Measurements from ENCODE around the gene PDGFC. TPM values are rescaled to one million over a fixed set of nuclear protein-coding genes. Genes with fewer than 3 reads are reported as not detected.

Gene PDGFC
- total RNA-seq, 1 donor from 2014 or later, result 39.9 TPM

DNA sequence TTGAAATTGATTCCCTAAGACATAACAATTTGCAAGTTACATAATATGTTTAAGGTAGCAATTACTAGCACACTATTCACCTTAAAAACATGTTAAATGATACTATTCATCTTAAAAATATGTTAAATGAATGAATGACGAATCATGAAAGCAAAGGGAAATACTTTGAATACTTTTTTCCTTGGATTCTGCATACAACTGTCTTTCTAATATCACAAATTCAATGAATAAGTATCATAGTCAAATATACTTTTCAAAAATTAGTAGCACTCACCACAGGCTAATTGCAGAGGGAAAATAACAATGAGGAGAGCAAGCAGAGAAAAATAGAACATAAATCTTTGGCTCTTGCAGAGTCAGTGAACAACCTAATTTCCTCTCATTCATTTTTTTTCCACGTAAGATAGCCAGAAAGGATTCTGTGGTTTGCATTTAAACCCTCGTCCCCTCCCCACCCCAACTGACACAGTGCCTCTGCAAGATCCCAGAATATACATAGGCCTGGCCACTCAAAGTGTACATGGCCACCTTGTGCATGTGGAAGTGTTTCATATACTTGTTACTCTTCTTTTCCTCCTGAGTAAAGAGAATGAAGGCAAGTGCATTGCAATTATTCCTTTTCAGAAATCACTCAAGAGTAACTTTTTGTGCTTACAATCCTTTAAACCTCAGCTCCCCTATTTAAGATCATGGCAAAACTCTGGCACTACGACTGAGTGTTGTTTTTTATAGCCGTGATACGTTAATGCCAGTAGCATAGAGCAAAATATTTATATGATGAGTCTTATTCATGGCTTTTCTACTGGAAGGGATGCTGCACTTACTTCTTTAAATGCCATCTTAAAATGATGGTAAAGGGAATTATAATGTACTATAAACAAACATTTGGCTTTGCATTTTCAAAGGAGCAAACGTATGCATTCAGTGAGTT, 236.4 kb downstream of the PDGFC start:
- Mint-ChIP-seq H3K27ac (no peak overlapping the region), H3K4me3 (no peak overlapping the region), H3K4me1 (ENCODE audit: unreplicated experiment) (no peaks in the 10 kb centered on the region), H3K9me3 (peaks cover 11% of the 10 kb centered on the region), H3K36me3 (peaks cover 4% of the 10 kb centered on the region), H3K27me3 (no peaks in the 10 kb centered on the region)
- DNase-seq (ENCODE audit: extremely low spot score, unreplicated experiment), result no peak
- TF ChIP-seq, protein P1, sequence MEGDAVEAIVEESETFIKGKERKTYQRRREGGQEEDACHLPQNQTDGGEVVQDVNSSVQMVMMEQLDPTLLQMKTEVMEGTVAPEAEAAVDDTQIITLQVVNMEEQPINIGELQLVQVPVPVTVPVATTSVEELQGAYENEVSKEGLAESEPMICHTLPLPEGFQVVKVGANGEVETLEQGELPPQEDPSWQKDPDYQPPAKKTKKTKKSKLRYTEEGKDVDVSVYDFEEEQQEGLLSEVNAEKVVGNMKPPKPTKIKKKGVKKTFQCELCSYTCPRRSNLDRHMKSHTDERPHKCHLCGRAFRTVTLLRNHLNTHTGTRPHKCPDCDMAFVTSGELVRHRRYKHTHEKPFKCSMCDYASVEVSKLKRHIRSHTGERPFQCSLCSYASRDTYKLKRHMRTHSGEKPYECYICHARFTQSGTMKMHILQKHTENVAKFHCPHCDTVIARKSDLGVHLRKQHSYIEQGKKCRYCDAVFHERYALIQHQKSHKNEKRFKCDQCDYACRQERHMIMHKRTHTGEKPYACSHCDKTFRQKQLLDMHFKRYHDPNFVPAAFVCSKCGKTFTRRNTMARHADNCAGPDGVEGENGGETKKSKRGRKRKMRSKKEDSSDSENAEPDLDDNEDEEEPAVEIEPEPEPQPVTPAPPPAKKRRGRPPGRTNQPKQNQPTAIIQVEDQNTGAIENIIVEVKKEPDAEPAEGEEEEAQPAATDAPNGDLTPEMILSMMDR (conservative IDR thresholded peaks at IDR 0.05), result no peak

GRCh38 chr4:156733582-156733981, 238.0 kb downstream of the PDGFC start:
- no peak for DNase-seq (ENCODE audit: extremely low spot score, unreplicated experiment)
- Mint-ChIP-seq H3K27me3 (no peaks in the 10 kb centered on the region), H3K4me1 (ENCODE audit: unreplicated experiment) (no peaks in the 10 kb centered on the region), H3K9me3 (peaks cover 11% of the 10 kb centered on the region), H3K27ac (no peak overlapping the region), H3K4me3 (no peak overlapping the region), H3K36me3 (peaks cover 4% of the 10 kb centered on the region)
- TF ChIP-seq, protein P1 (conservative IDR thresholded peaks at IDR 0.05), result no peak

- Mint-ChIP-seq H3K27me3 (no peaks in the 10 kb centered on the region), H3K4me1 (ENCODE audit: unreplicated experiment) (no peaks in the 10 kb centered on the region), H3K27ac (no peak overlapping the region), H3K4me3 (no peak overlapping the region), H3K36me3 (peaks cover 4% of the 10 kb centered on the region), H3K9me3 (peaks cover 11% of the 10 kb centered on the region)
- no peak for DNase-seq (ENCODE audit: extremely low spot score, unreplicated experiment)
- TF ChIP-seq, protein P1 (conservative IDR thresholded peaks at IDR 0.05), result no peak
Measured at GRCh38 chr4:156732634-156733033, 239.0 kb downstream of the PDGFC start.

DNA sequence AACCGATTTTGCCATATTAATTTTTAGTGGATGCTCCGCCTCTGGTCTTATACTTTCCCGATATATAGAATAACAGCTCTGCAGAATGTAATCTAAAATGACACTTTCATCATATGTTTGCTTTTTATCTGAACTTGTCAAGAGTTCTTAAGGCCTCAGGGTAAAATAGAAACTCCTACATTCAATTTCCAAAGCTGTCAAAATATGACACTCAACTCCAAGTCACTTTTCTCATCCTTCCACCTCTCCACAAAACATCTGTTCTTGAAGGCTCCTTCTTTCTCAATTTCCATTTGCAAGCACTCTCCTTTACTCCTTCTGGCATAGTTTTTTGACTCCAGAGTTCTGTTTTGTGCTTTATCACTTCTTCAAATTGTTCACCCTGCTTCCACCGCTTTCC, 242.2 kb downstream of the PDGFC start:
- TF ChIP-seq, protein P1 (conservative IDR thresholded peaks at IDR 0.05), result no peak
- no peaks in the 10 kb centered on the region for H3K27me3 Mint-ChIP-seq
- no peak for DNase-seq (ENCODE audit: extremely low spot score, unreplicated experiment)
- no peak overlapping the region for H3K4me3 Mint-ChIP-seq
- H3K27ac Mint-ChIP-seq, result no peak overlapping the region
- peaks cover 4% of the 10 kb centered on the region for H3K36me3 Mint-ChIP-seq
- peaks cover 11% of the 10 kb centered on the region for H3K9me3 Mint-ChIP-seq
- no peaks in the 10 kb centered on the region for H3K4me1 Mint-ChIP-seq (ENCODE audit: unreplicated experiment)

- no peaks in the 10 kb centered on the region for H3K4me1 Mint-ChIP-seq (ENCODE audit: unreplicated experiment)
- TF ChIP-seq, protein P1 (conservative IDR thresholded peaks at IDR 0.05), result no peak
- no peak overlapping the region for H3K27ac Mint-ChIP-seq
- no peaks in the 10 kb centered on the region for H3K27me3 Mint-ChIP-seq
- H3K9me3 Mint-ChIP-seq, result peaks cover 6% of the 10 kb centered on the region
- H3K4me3 Mint-ChIP-seq, result no peak overlapping the region
- H3K36me3 Mint-ChIP-seq, result no peaks in the 10 kb centered on the region
- DNase-seq (ENCODE audit: extremely low spot score, unreplicated experiment), result no peak
Measured at GRCh38 chr4:156725257-156725656, 246.3 kb downstream of the PDGFC start.
